Right renal cortex interstitium (tissue), 3 donors: ENCODE measurements around the gene HSPB3. TPM values are rescaled to one million over a fixed set of nuclear protein-coding genes. Genes with fewer than 3 reads are reported as not detected.

Experiments used
- polyA plus RNA-seq, 3 donors: library from polyadenylated mRNA; unstranded; fragments of 120-200 nt; gene quantifications; one replicate each; pipeline ENCODE4 v1.2.1, GENCODE V29; 2013; ENCODE audit not compliant: insufficient read length in 3 of 3

Gene HSPB3
- polyA plus RNA-seq, 3 donors, result 0.15 to 0.61 (median 0.28) TPM

Other genes with a start within 250 kb of the HSPB3 start
- gene ARL15, start 145.1 kb upstream of the HSPB3 start, polyA plus RNA-seq, result 10 to 100 TPM; 30.6 to 34.0 (median 33.1) TPM
- gene SNX18, start 62.1 kb downstream of the HSPB3 start, polyA plus RNA-seq, result 10 to 100 TPM; 30.9 to 34.6 (median 33.0) TPM